ENCODE measurements around the gene CEBPB. TPM values are rescaled to one million over a fixed set of nuclear protein-coding genes. Genes with fewer than 3 reads are reported as not detected.
"Not testable (repeated sequence)": the region's sequence is repeated elsewhere in the genome, so short reads cannot be mapped to it uniquely, and the experiment has no call there.

CEBPB gene
- total RNA-seq, 1 donor from 2014 or later, result 59.3 TPM

GRCh38 chr20:50169329-50169823, 21.3 kb upstream of the CEBPB start:
- peak; percentile 89 for DNase-seq (ENCODE audit: low spot score)

GRCh38 chr20:50170549-50171220, 19.9 kb upstream of the CEBPB start:
- no peak for DNase-seq (ENCODE audit: low spot score)

- no peak for DNase-seq (ENCODE audit: low spot score)
Observed at GRCh38 chr20:50172347-50173013, 18.1 kb upstream of the CEBPB start.

GRCh38 chr20:50174456-50174855, 16.2 kb upstream of the CEBPB start:
- DNase-seq (ENCODE audit: low spot score), result no peak

GRCh38 chr20:50175938-50176933, 14.4 kb upstream of the CEBPB start:
- no peak for DNase-seq (ENCODE audit: low spot score)

- DNase-seq (ENCODE audit: low spot score), result not testable (repeated sequence)
Observed at GRCh38 chr20:50178672-50179071, 12.0 kb upstream of the CEBPB start.

- no peak for DNase-seq (ENCODE audit: low spot score)
Observed at GRCh38 chr20:50181344-50181743, 9.3 kb upstream of the CEBPB start.

GRCh38 chr20:50182346-50182745, 8.3 kb upstream of the CEBPB start:
- no peak for DNase-seq (ENCODE audit: low spot score)

- no peak for DNase-seq (ENCODE audit: low spot score)
Observed at GRCh38 chr20:50185426-50185825, 5.2 kb upstream of the CEBPB start.

GRCh38 chr20:50186151-50186885, 4.3 kb upstream of the CEBPB start:
- peak; percentile 94 for DNase-seq (ENCODE audit: low spot score)

GRCh38 chr20:50186987-50187402, 3.6 kb upstream of the CEBPB start:
- no peak for DNase-seq (ENCODE audit: low spot score)

- peak; percentile 58 for DNase-seq (ENCODE audit: low spot score)
Observed at GRCh38 chr20:50187403-50188051, 3.1 kb upstream of the CEBPB start.

- no peak for DNase-seq (ENCODE audit: low spot score)
Observed at GRCh38 chr20:50188287-50188688, 2.3 kb upstream of the CEBPB start.

- no peak for DNase-seq (ENCODE audit: low spot score)
Observed at GRCh38 chr20:50188879-50189680, 1.6 kb upstream of the CEBPB start.

- peak; percentile 67 for DNase-seq (ENCODE audit: low spot score)
Observed at GRCh38 chr20:50189681-50190250, 864 bp upstream of the CEBPB start.

GRCh38 chr20:50191065-50191543, 474 bp downstream of the CEBPB start:
- peak; percentile 78 for DNase-seq (ENCODE audit: low spot score)

GRCh38 chr20:50191544-50192363, 1.1 kb downstream of the CEBPB start:
- DNase-seq (ENCODE audit: low spot score), result peak; percentile 64

GRCh38 chr20:50192364-50193198, 2.0 kb downstream of the CEBPB start:
- DNase-seq (ENCODE audit: low spot score), result peak; percentile 92

Measured in ureter (tissue), 1 donor.